Ectodermal cell (in vitro differentiated cells): Measurements from ENCODE around the gene PDCD4.

Source experiments
- H3K27ac ChIP-seq: 2 replicates; pipeline ENCODE4 v1.7.0; 2013; ENCODE audit warnings: mild to moderate bottlenecking, low read depth, low read length; ENCODE audit not compliant: insufficient read depth, poor library complexity, severe bottlenecking
- H3K27me3 ChIP-seq: 2 replicates; pipeline ENCODE4 v1.7.0; 2013; ENCODE audit warnings: mild to moderate bottlenecking, low read length; ENCODE audit not compliant: insufficient read depth, control insufficient read depth, poor library complexity, severe bottlenecking
- H3K36me3 ChIP-seq: one replicate; pipeline ENCODE4 v1.7.0; 2013; ENCODE audit warnings: low read length; ENCODE audit not compliant: control insufficient read depth, insufficient read depth
- H3K4me1 ChIP-seq: one replicate; pipeline ENCODE4 v1.7.0; 2013; ENCODE audit warnings: low read length; ENCODE audit not compliant: control insufficient read depth, insufficient read depth
- H3K4me3 ChIP-seq: 2 replicates; pipeline ENCODE4 v1.7.0; 2013; ENCODE audit warnings: low read depth, low read length, control low read depth; ENCODE audit not compliant: insufficient read depth
- H3K9me3 ChIP-seq: 2 replicates; pipeline ENCODE4 v1.7.0; 2013; ENCODE audit warnings: mild to moderate bottlenecking, low read length, moderate library complexity; ENCODE audit not compliant: control insufficient read depth
- WGBS, 2 experiments: methylation state at CpG; one replicate each; pipeline ENCODE4 v1.1.7; 2013; ENCODE audit warnings: missing lambda C conversion rate in 2 of 2; 5-methylcytosine and 5-hydroxymethylcytosine counted together

Gene PDCD4

DNA sequence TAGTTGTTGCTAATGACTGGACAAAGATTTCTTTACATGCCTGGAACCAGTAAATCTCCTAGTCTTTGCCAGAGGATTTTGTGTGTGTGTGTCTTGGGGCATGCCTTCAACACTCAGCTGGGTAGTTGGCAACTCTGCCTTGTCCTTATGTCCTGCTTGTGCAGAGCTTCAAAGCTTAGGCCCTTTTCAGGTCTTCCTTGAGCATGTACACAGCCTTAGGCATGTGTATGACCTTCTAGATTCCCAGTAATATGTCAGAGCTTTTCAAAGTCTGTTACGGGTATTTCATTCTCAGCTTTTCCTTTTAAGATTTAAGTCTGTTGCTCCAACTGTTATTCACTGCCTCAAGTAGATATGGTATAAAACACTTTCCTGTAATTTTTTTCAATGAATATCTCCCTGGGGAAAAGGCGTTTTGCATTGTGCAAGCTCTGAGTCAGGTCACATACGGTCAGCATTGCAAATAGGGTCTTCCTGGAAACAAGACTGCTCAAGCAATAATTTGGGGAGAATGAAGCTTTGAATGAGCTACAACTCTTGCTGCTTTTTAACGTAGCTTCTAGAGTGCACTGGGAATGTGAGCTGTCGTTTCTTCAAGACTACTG, 73.2 kb downstream of the PDCD4 start:
- Histone ChIP-seq H3K27ac (no peak overlapping the region), H3K9me3 (no peaks in the 10 kb centered on the region), H3K36me3 (no peaks in the 10 kb centered on the region), H3K4me1 (no peaks in the 10 kb centered on the region), H3K4me3 (no peak overlapping the region), H3K27me3 (no peaks in the 10 kb centered on the region)
- 97 to 98% methylated on average over 5 of the region's 5 CpGs for WGBS, 2 experiments

DNA sequence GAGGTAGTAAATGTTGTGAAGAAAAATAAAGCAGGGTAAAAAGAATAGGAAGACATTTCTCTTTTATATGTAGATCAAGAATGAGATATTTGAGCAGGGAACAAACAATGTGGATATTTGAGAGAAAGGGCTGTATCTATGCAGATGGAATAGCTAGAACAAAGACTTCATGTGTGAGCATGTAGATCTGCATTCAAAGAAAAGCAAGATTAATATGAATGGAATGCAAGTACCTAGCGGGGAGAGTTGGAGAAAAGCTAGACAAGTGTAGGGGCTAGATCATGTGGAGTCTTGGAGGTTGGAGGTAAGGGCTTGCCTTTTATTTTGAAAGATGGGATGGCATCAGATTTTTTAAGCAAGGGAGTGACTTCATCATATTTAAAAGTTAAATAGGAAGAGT, 74.8 kb downstream of the PDCD4 start:
- Histone ChIP-seq H3K27ac (no peak overlapping the region), H3K36me3 (no peaks in the 10 kb centered on the region), H3K4me3 (no peak overlapping the region), H3K4me1 (no peaks in the 10 kb centered on the region), H3K27me3 (no peaks in the 10 kb centered on the region), H3K9me3 (no peaks in the 10 kb centered on the region)
- 81 to 91% methylated on average over 1 of the region's 1 CpG for WGBS, 2 experiments

GRCh38 chr10:110947061-110947595, 75.4 kb downstream of the PDCD4 start:
- no peaks in the 10 kb centered on the region for H3K27me3 ChIP-seq
- no peaks in the 10 kb centered on the region for H3K36me3 ChIP-seq
- no peak overlapping the region for H3K4me3 ChIP-seq
- H3K9me3 ChIP-seq, result no peaks in the 10 kb centered on the region
- no peak overlapping the region for H3K27ac ChIP-seq
- no peaks in the 10 kb centered on the region for H3K4me1 ChIP-seq
- 78 to 81% methylated on average over 3 of the region's 4 CpGs for WGBS, 2 experiments
